HG02840 (cell line): Measurements from ENCODE around the gene MKI67.
"Not testable (repeated sequence)": the region's sequence is repeated elsewhere in the genome, so short reads cannot be mapped to it uniquely, and the experiment has no call there.

Source experiments
- ATAC-seq: cut with Tn5 transposase; IDR thresholded peaks from one replicate; pipeline ENCODE4 v1.9.1; 2021; ENCODE audit warnings: mild to moderate bottlenecking, moderate library complexity, moderate number of reproducible peaks; ENCODE audit not compliant: unreplicated experiment, low FRiP score

The MKI67 gene

DNA sequence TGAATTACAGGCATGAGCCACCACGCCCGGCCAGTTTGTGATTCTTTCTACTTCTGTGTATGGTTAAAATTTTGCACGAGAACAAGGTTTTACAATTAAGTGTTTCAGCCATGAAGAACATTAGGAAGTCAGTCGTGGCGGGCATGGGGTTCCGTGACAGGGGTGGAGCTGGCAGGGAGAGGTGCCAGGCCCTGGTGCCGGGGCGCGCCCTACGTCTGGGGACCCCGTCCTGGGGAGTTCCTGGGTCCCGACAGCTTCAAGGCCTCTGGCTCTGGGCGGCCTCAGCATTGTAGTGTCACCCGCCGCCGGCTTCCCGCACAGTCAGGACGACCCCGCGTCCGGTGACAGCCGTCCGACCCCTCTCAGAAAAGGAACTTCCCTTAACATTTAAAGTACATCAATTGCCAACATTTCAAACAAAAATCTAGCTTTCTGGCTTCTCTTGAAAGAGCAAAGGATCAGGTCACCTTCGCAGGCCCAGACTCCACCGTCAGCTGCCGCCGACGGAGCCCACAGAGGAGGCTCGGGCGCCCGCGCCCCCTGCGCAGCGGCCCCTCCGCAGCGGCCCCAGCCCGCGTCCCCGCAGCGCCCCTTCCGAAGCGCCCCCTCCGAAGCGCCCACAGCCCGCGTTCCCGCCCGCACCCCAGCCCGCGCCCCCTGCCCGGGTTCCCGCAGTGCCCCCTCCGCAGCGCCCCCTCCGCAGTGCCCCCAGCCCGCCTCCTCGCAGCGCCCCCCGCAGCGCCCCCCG lies 23.2 kb upstream of the MKI67 start:
- ATAC-seq, result no peak

- ATAC-seq, result no peak
Observed at GRCh38 chr10:128147669-128148068, 21.4 kb upstream of the MKI67 start.

GRCh38 chr10:128147064-128147463 lies 20.8 kb upstream of the MKI67 start:
- ATAC-seq, result no peak

DNA sequence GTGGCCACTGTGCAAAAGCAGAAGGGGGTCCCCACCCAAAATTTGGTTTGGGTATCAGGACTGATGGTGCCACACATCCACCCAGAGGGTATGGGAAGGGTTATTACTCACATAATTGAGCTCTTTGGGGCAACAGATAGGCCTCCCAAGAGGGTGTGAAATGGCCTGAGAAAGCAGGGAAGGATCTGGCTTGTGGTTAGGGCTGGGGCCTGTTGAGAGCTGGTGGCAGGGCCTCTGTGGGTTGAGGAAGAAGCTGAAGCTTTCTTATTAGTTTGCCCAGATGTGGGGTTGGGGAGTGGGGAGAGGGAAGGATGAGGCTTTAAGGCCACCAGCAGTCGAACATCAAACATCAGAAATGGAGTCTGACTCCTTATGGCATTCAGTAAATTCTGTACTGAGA lies 18.3 kb upstream of the MKI67 start:
- no peak for ATAC-seq

DNA sequence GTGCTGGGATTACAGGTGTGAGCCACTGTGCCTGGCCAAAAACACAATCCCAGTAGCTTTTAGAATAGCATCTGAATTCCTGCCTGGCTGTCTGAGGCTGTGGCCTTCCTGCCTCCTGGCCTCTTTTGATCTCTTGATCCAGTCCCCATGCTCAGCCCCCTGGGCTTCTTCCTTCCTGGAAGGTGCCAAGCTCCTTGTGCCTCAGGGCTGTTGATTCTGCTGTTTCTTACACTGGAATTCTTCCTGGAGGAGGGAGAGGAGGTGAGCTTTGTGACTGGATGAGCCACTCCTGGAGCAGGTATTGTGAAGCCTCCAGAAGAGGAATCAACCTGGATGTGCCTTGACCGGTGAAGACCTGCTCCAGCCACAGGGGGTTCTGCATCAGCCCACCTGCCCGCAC lies 17.3 kb upstream of the MKI67 start:
- no peak for ATAC-seq

DNA sequence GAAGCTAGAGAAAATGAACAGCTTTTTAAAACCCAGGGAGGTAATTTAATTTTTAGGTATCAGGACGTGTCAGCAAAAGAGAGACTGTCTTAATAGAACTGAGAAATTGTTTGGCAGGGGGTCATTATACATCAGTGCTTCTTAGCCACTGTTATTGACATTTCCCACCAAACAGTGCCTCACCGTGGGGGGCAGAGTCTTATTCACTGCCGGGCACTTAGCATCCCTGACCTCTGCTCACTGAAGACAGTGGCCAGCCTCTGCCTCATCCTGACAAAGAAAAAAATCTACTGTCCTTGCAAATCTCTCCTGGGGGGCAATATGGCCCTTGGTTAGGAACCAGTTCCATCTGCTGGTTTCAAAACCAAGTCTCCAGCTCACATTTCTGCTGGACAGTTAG lies 14.2 kb upstream of the MKI67 start:
- no peak for ATAC-seq

- ATAC-seq, result not testable (repeated sequence)
Observed at GRCh38 chr10:128138429-128138828, 12.2 kb upstream of the MKI67 start.

- ATAC-seq, result no peak
Observed at GRCh38 chr10:128137877-128138276, 11.7 kb upstream of the MKI67 start.

DNA sequence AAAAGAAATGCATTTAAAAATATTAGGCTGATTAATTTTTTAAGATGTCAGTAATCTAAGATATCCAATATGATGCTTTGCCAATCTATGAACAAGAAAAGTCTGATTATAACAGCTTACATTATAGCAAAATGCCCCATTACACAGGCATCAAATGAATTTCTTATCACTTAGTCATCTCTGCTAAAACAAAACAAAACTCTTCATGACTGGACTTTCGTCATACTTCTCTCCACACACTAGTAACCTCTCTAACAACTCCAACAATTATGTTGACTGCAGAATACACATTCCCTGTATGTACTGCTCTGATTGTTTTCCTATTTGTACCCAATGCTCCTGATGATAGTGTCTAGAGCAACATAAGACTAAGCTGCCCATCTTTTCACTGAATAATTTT lies 3.8 kb upstream of the MKI67 start:
- ATAC-seq, result no peak

- ATAC-seq, result no peak
Observed at GRCh38 chr10:128128582-128128981, 2.4 kb upstream of the MKI67 start.

GRCh38 chr10:128125416-128125943 lies 743 bp downstream of the MKI67 start:
- no peak for ATAC-seq

- no peak for ATAC-seq
Observed at GRCh38 chr10:128124813-128125403, 1.3 kb downstream of the MKI67 start.

- no peak for ATAC-seq
Observed at GRCh38 chr10:128123846-128124245, 2.4 kb downstream of the MKI67 start.

- ATAC-seq, result no peak
Observed at GRCh38 chr10:128122931-128123330, 3.3 kb downstream of the MKI67 start.

DNA sequence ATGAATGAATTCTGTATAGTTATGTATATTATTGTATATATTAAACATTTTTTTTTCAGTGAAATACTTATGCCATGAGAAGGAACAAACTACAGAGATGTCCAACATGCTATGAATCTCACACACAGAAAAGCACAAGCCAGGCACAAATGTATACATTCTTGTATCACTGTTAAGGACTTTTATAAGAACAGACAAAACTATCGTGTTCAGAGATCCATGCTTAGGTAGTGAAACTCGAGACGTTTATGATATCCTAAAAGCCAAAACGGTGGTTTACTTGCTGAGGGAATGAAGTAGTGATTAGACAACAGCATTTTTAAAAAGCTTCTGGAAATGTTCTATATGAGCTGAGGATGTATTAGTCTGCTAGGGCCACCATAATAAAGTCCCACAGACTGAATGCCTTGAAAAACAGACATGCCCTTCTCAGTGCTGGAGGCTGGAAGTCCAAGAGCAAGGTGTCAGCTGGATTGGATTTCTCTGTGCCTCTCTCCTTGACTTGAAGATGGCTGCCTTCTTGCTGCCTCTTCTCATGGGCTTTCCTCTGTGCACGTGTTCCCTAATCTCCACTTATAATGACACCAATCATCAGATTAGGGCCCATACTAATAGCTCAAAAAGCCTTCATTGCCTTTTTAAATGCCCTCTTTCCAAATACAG lies 4.3 kb downstream of the MKI67 start:
- ATAC-seq, result no peak

- ATAC-seq, result no peak
Observed at GRCh38 chr10:128116851-128117615, 9.2 kb downstream of the MKI67 start.

DNA sequence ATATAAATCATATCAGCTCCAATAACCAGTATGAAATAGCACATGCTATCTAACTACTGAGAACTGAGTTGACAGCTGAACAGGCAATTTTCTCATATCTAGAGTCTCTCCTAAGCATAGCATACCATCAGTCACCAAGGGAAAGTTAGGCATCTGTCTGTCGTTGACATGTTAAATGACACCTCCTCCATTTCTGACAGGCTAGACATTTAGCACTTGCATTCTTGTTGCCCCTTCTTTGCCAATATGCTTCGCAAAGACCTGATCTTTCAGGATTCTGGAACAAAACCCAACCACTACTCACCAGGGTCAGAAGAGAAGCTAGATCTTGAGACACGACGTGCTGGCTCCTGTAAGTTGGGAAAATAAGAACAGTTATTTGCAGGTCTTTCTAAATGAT lies 10.0 kb downstream of the MKI67 start:
- ATAC-seq, result no peak

GRCh38 chr10:128115356-128115755 lies 10.9 kb downstream of the MKI67 start:
- ATAC-seq, result no peak

DNA sequence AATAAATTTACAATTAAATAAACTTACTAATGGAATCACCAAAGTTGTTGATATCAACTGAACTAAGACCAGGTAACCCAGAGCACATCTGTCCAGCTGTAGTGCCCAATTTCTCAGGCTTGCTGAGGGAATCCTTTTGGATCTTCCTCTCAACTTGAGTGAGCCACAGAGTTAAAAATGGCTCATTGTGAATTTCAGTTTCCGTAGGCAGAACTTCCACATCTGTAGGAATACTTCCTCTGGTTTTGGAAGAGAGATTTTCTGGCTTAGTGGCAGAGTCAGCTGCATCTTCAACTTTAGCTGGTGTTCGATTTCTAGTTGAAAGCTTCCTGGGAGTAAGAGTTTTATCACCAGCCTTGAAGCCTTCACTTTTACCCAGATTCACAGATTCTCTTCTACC lies 11.3 kb downstream of the MKI67 start:
- no peak for ATAC-seq

DNA sequence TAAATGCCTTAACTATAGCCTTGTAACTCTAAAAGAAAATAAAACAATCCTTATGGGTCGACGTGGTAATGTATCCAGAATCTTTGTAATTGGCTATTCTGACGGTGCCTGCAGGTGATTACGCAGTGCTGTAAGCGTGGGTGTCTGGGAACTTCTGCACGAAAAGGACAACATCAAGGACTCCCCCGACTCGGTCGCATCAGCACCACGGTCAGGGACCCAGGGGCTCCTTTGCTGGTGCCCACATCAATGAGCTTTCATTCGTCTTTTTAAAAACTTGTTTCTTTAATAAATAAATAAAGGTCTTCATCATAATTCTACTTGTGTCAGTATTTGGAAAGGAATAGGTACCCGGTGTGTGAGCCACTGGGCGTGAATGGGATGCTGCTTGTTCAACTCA lies 13.2 kb downstream of the MKI67 start:
- ATAC-seq, result no peak

GRCh38 chr10:128111696-128112095 lies 14.5 kb downstream of the MKI67 start:
- ATAC-seq, result no peak
